ENCODE results near the gene ATP1A4.

GRCh38 chr1:160208557-160209320, 57.3 kb downstream of the ATP1A4 start:
- TF ChIP-seq CTCF (IDR thresholded peaks at IDR 0.05) (no peak), POLR2A (IDR thresholded peaks at IDR 0.05) (no peak), POLR2AphosphoS5 (IDR thresholded peaks at IDR 0.05) (no peak), EP300 (IDR thresholded peaks at IDR 0.05) (no peak)

All from sigmoid colon (tissue), 4 donors.